Measurements from ENCODE around the gene SSUH2.

Gene SSUH2

GRCh38 chr3:8576436-8576835 is 68.2 kb downstream of the SSUH2 start:
- POLR2A ChIA-PET = no interaction called here
- no peak overlapping the region for H3K27ac ChIP-seq (ENCODE audit: extremely low read depth, low read depth, low read length)
- no peaks in the 10 kb centered on the region for H3K9me3 ChIP-seq (ENCODE audit: control insufficient read depth, insufficient read depth, low read depth, low read length)
- H3K4me1 ChIP-seq (ENCODE audit: control insufficient read depth, insufficient read depth, low read length) = no peaks in the 10 kb centered on the region
- no peak overlapping the region for H3K4me3 ChIP-seq (ENCODE audit: low read depth, low read length)
- H3K36me3 ChIP-seq (ENCODE audit: control insufficient read depth in 2 of 2, insufficient read depth in 1 of 2, low read length in 2 of 2) = peaks cover 0 to 5% of the 10 kb centered on the region in 2 experiments; a peak in 1 of 3 replicates
- CTCF ChIA-PET = no interaction called here
- no peak for TF ChIP-seq TSHZ1 (tag by site-specific recombination; IDR thresholded peaks at IDR 0.05; ENCODE audit: borderline replicate concordance)
- TF ChIP-seq ZBTB26 (tag by site-specific recombination; optimal IDR thresholded peaks at IDR 0.05) = no peak
- no peak for TF ChIP-seq ZNF518A (tag by site-specific recombination; conservative IDR thresholded peaks at IDR 0.05; ENCODE audit: low read depth)
- TF ChIP-seq ZSCAN4 (tag by site-specific recombination; IDR thresholded peaks at IDR 0.05) = no peak
- no peak for TF ChIP-seq ZFP69B (tag by site-specific recombination; IDR thresholded peaks at IDR 0.05)
- TF ChIP-seq PBX3 (CRISPR knock-in tag; IDR thresholded peaks at IDR 0.05) = no peak
- TF ChIP-seq MYNN (tag by site-specific recombination; IDR thresholded peaks at IDR 0.05; ENCODE audit: borderline replicate concordance) = no peak
- TF ChIP-seq KLF7 (tag by site-specific recombination; IDR thresholded peaks at IDR 0.05; ENCODE audit: borderline replicate concordance) = no peak
- TF ChIP-seq, protein P1, sequence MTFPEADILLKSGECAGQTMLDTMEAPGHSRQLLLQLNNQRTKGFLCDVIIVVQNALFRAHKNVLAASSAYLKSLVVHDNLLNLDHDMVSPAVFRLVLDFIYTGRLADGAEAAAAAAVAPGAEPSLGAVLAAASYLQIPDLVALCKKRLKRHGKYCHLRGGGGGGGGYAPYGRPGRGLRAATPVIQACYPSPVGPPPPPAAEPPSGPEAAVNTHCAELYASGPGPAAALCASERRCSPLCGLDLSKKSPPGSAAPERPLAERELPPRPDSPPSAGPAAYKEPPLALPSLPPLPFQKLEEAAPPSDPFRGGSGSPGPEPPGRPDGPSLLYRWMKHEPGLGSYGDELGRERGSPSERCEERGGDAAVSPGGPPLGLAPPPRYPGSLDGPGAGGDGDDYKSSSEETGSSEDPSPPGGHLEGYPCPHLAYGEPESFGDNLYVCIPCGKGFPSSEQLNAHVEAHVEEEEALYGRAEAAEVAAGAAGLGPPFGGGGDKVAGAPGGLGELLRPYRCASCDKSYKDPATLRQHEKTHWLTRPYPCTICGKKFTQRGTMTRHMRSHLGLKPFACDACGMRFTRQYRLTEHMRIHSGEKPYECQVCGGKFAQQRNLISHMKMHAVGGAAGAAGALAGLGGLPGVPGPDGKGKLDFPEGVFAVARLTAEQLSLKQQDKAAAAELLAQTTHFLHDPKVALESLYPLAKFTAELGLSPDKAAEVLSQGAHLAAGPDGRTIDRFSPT (tag by site-specific recombination; IDR thresholded peaks at IDR 0.05) = no peak
- TF ChIP-seq ZFP37 (tag by site-specific recombination; IDR thresholded peaks at IDR 0.05) = no peak
- no peak for TF ChIP-seq ZNF202 (tag by site-specific recombination; IDR thresholded peaks at IDR 0.05; ENCODE audit: borderline replicate concordance)
- TF ChIP-seq ZNF274 (IDR thresholded peaks at IDR 0.05; ENCODE audit: low read length) = no peak
- TF ChIP-seq ZNF274 (tag by site-specific recombination; IDR thresholded peaks at IDR 0.05; ENCODE audit: borderline replicate concordance) = no peak
- TF ChIP-seq KLF10 (tag by site-specific recombination; IDR thresholded peaks at IDR 0.05) = no peak
- TF ChIP-seq ZSCAN23 (tag by site-specific recombination; IDR thresholded peaks at IDR 0.05) = no peak
- no peak for TF ChIP-seq ZNF366 (tag by site-specific recombination; conservative IDR thresholded peaks at IDR 0.05)
- TF ChIP-seq ZNF510 (tag by site-specific recombination; IDR thresholded peaks at IDR 0.05; ENCODE audit: insufficient replicate concordance) = no peak
- no peak for TF ChIP-seq TCF7L2 (IDR thresholded peaks at IDR 0.05; ENCODE audit: borderline replicate concordance, low read depth, low read length)
- TF ChIP-seq ZBTB49 (tag by site-specific recombination; IDR thresholded peaks at IDR 0.05; ENCODE audit: low read depth) = no peak

All from HEK293 (cell line).